ENCODE measurements around the gene ZCCHC3.
"Not testable (repeated sequence)": the region's sequence is repeated elsewhere in the genome, so short reads cannot be mapped to it uniquely, and the experiment has no call there.

ZCCHC3 gene

GRCh38 chr20:297098-297924 is at the start of gene ZCCHC3:
TSS of gene ZCCHC3 (plus strand) at chr20:297570. CDS start at chr20:297587, 17 bp downstream.
- peak; percentile 90 for DNase-seq

GRCh38 chr20:251354-251753 is 46.0 kb upstream of the ZCCHC3 start:
- DNase-seq, result no peak

- DNase-seq, result no peak
These were observed 44.6 kb upstream of the ZCCHC3 start for GRCh38 chr20:252801-253200.

GRCh38 chr20:253447-253846 is 43.9 kb upstream of the ZCCHC3 start:
- DNase-seq, result not testable (repeated sequence)

- DNase-seq, result no peak
These were observed 40.0 kb upstream of the ZCCHC3 start, which contains the start of gene DEFB132 for GRCh38 chr20:257419-257818. TSS of gene DEFB132 (plus strand) at chr20:257724. CDS start at chr20:257779, 55 bp downstream.

GRCh38 chr20:258269-258858 is 39.0 kb upstream of the ZCCHC3 start:
- no peak for DNase-seq

GRCh38 chr20:258963-259362 is 38.4 kb upstream of the ZCCHC3 start:
- peak; percentile 37 for DNase-seq

GRCh38 chr20:259981-260380 is 37.4 kb upstream of the ZCCHC3 start:
- no peak for DNase-seq

- no peak for DNase-seq
These were observed 33.7 kb upstream of the ZCCHC3 start for GRCh38 chr20:263701-264100.

GRCh38 chr20:266596-267562 is 30.5 kb upstream of the ZCCHC3 start:
- DNase-seq, result peak; percentile 84

- no peak for DNase-seq
These were observed 26.9 kb upstream of the ZCCHC3 start for GRCh38 chr20:270517-270916.

- no peak for DNase-seq
These were observed 26.3 kb upstream of the ZCCHC3 start for GRCh38 chr20:271069-271468.

GRCh38 chr20:271528-271927 is 25.8 kb upstream of the ZCCHC3 start:
- no peak for DNase-seq

GRCh38 chr20:272718-273117 is 24.7 kb upstream of the ZCCHC3 start:
- DNase-seq, result no peak

- DNase-seq, result no peak
These were observed 23.5 kb upstream of the ZCCHC3 start for GRCh38 chr20:273884-274283.

GRCh38 chr20:275791-276190 is 21.6 kb upstream of the ZCCHC3 start:
- no peak for DNase-seq

GRCh38 chr20:276620-277495 is 20.5 kb upstream of the ZCCHC3 start:
- no peak for DNase-seq

- DNase-seq, result no peak
These were observed 19.9 kb upstream of the ZCCHC3 start for GRCh38 chr20:277496-277781.

GRCh38 chr20:278181-278580 is 19.2 kb upstream of the ZCCHC3 start:
- no peak for DNase-seq

- DNase-seq, result no peak
These were observed 18.5 kb upstream of the ZCCHC3 start for GRCh38 chr20:278607-279571.

- DNase-seq, result no peak
These were observed 13.2 kb upstream of the ZCCHC3 start for GRCh38 chr20:284172-284571.

Measured in hematopoietic multipotent progenitor cell treated with erythropoietin and hydrocortisone succinate and interleukin-3 and kit ligand, for 8 days (in vitro differentiated cells).